ENCODE data around the gene S100A12.

Gene S100A12

DNA sequence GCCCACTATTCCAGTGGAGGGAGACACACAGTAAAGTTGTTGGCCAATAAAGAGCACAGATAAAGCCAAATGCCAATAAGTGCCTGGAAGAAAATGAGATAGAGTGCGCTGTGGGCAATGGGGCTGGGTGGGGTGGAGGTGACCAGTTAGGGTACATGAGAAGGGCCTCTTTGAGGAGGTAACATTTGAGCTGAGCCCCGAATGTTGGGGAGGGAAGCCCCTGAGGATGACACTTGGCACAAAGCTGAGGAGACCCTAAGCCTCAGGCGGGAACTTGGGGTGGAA lies 16.8 kb downstream of the S100A12 start:
- TF ChIP-seq EZH2phosphoT487 (conservative IDR thresholded peaks at IDR 0.05; ENCODE audit: low read length) (no peak), CTCF (IDR thresholded peaks at IDR 0.05; ENCODE audit: insufficient read depth, low read length, poor library complexity, severe bottlenecking) (no peak)
- Histone ChIP-seq H2AFZ (ENCODE audit: low read depth, low read length, severe bottlenecking) (no peak overlapping the region), H4K20me1 (ENCODE audit: low read depth, low read length) (no peaks in the 10 kb centered on the region), H3K4me3 (ENCODE audit: insufficient read depth, low read length, poor library complexity, severe bottlenecking) (no peak overlapping the region), H3F3A (ENCODE audit: insufficient read depth) (no peaks in the 10 kb centered on the region), H3K4me2 (ENCODE audit: low read depth, low read length, poor library complexity, severe bottlenecking) (no peak overlapping the region), H3K27me3 (ENCODE audit: low read length) (no peaks in the 10 kb centered on the region), H3K9me2 (replicated peaks; ENCODE audit: insufficient read depth, low read length) (no peaks in the 10 kb centered on the region), H3K9ac (ENCODE audit: low read length) (no peak overlapping the region), H3K79me2 (ENCODE audit: insufficient read depth, low read length) (no peaks in the 10 kb centered on the region), H3K27ac (ENCODE audit: low read depth, low read length) (no peak overlapping the region), H3K9me3 (ENCODE audit: insufficient read depth, low read length) (no peaks in the 10 kb centered on the region), H3K36me3 (ENCODE audit: low read length) (no peaks in the 10 kb centered on the region)

DNA sequence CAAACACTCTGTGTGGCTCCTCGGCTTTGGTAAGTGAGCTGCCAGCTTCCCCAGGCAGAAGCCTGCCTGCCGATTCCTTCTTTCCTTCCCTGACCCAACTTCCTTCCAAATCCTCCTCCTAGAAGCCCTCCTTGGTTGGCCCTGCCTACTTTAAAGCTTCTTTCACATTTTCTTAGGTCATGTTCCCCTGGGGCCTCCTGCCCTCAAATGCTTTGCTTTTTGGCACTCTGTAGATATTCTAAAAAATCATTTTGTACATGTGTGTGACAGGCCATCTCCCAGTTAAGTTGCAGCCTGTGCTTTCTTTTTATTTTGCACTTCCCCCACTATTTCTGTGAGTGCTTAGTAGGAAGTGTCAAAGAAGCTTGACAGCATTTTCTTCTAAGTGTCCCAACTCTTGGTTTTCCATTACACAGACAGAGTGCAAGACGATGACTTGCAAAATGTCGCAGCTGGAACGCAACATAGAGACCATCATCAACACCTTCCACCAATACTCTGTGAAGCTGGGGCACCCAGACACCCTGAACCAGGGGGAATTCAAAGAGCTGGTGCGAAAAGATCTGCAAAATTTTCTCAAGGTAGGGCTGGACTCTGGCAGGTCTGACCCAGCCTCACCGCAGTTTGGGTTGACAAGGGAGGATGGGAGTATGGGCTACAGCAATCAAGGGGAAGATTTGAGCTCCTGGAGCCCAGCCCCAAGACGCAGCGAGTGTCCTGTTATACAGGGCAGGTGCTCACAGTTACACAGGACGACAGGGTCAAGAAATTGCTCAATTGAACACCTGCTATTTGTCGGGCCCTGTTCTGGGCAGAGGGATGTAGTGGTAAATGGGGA lies 17.3 kb downstream of the S100A12 start, which contains the start of gene S100A9:
S100A9 (plus strand) TSS at position 2 of the 838 bp plus-strand sequence; CDS start at position 432, 430 bp downstream.
- Histone ChIP-seq H3K9me2 (replicated peaks; ENCODE audit: insufficient read depth, low read length) (no peaks in the 10 kb centered on the region), H3K79me2 (ENCODE audit: insufficient read depth, low read length) (no peaks in the 10 kb centered on the region), H3K9ac (ENCODE audit: low read length) (no peak within 1 kb of the TSS), H3K4me2 (ENCODE audit: low read depth, low read length, poor library complexity, severe bottlenecking) (no peak within 1 kb of the TSS), H4K20me1 (ENCODE audit: low read depth, low read length) (no peaks in the 10 kb centered on the region), H3K36me3 (ENCODE audit: low read length) (no peaks in the 10 kb centered on the region), H3K9me3 (ENCODE audit: insufficient read depth, low read length) (no peaks in the 10 kb centered on the region), H3K4me3 (ENCODE audit: insufficient read depth, low read length, poor library complexity, severe bottlenecking) (no peak within 1 kb of the TSS), H3F3A (ENCODE audit: insufficient read depth) (no peaks in the 10 kb centered on the region), H3K27me3 (ENCODE audit: low read length) (no peaks in the 10 kb centered on the region), H2AFZ (ENCODE audit: low read depth, low read length, severe bottlenecking) (no peak within 1 kb of the TSS), H3K27ac (ENCODE audit: low read depth, low read length) (no peak within 1 kb of the TSS)
- no peak for TF ChIP-seq CTCF (IDR thresholded peaks at IDR 0.05; ENCODE audit: insufficient read depth, low read length, poor library complexity, severe bottlenecking)
- no peak for TF ChIP-seq EZH2phosphoT487 (conservative IDR thresholded peaks at IDR 0.05; ENCODE audit: low read length)

DNA sequence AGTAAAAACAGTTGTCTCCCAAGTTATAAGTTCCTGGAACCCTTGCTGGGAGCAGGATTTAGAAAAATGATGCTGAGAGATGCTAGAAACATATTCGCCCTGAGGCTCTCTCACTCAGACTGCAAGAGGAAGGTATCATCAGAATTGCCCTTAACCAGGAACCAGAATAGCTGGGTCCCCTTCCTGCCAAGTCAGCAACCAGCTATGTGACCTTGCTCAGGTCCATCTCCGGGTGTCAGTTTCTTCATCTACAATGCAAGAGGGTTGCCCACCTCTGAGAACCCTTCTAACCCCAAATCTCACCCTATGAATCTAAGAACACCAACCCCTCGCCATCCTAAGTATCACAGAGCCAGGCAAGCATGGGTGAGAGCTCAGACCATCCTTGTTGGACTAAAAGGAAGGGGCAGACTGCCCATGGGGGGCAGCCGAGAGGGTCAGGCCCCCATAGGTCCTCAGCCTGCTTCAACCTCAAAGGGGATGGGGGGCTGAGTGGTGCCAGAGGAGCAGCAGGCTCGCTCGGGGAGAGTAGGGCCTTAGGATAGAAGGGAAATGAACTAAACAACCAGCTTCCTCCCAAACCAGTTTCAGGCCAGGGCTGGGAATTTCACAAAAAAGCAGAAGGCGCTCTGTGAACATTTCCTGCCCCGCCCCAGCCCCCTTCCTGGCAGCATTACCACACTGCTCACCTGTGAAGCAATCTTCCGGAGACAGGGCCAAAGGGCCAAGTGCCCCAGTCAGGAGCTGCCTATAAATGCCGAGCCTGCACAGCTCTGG lies 18.2 kb downstream of the S100A12 start:
- Histone ChIP-seq H2AFZ (ENCODE audit: low read depth, low read length, severe bottlenecking) (no peak overlapping the region), H3K4me2 (ENCODE audit: low read depth, low read length, poor library complexity, severe bottlenecking) (no peak overlapping the region), H4K20me1 (ENCODE audit: low read depth, low read length) (no peaks in the 10 kb centered on the region), H3F3A (ENCODE audit: insufficient read depth) (no peaks in the 10 kb centered on the region), H3K9me3 (ENCODE audit: insufficient read depth, low read length) (no peaks in the 10 kb centered on the region), H3K9me2 (replicated peaks; ENCODE audit: insufficient read depth, low read length) (no peaks in the 10 kb centered on the region), H3K9ac (ENCODE audit: low read length) (no peak overlapping the region), H3K4me3 (ENCODE audit: insufficient read depth, low read length, poor library complexity, severe bottlenecking) (no peak overlapping the region), H3K36me3 (ENCODE audit: low read length) (no peaks in the 10 kb centered on the region), H3K27ac (ENCODE audit: low read depth, low read length) (no peak overlapping the region), H3K79me2 (ENCODE audit: insufficient read depth, low read length) (no peaks in the 10 kb centered on the region), H3K27me3 (ENCODE audit: low read length) (no peaks in the 10 kb centered on the region)
- TF ChIP-seq CTCF (IDR thresholded peaks at IDR 0.05; ENCODE audit: insufficient read depth, low read length, poor library complexity, severe bottlenecking) (no peak), EZH2phosphoT487 (conservative IDR thresholded peaks at IDR 0.05; ENCODE audit: low read length) (no peak)

All from SU-DHL-6 (cell line).